Neural progenitor cell (in vitro differentiated cells): ENCODE results near the gene PPP2R2C.

Experiments
- EZH2 ChIP-seq: fragments of 200-600 bp; sonication (generic); IDR thresholded peaks from 2 replicates; pipeline ENCODE4 v1.6.1; 2017; ENCODE audit warnings: antibody characterized with exemption, mild to moderate bottlenecking, moderate library complexity
- EZH2phosphoT487 ChIP-seq: fragments of 200-600 bp; sonication (generic); IDR thresholded peaks from 2 replicates; pipeline ENCODE4 v1.6.1; 2017; ENCODE audit warnings: antibody characterized with exemption
- TF ChIP-seq, protein P1 (sequence below): fragments of 200-600 bp; sonication (generic); IDR thresholded peaks from 2 replicates; pipeline ENCODE4 v1.5.1; 2017; ENCODE audit warnings: antibody characterized with exemption, mild to moderate bottlenecking

DNA sequence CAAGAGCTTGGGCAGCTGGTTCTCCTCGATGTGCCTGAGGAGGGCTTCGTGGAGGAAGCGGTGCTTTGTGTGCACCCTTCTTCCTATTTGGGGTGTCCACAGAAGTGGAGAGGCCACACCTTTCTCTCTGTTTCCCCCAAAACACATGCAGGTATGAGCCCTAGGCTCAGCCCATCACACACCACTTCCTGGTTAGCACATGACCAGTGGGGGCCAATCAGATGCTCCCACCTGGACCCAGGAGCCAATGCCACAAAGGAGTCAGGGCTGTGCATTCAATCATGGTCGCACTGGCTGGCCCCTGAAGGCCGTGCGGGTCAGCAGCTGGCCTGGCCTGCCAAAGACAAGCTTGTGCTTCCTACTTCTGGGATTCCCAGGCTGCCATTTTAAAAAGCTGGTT lies 51.4 kb downstream of the PPP2R2C start:
- no peak for TF ChIP-seq EZH2
- TF ChIP-seq, protein P1, sequence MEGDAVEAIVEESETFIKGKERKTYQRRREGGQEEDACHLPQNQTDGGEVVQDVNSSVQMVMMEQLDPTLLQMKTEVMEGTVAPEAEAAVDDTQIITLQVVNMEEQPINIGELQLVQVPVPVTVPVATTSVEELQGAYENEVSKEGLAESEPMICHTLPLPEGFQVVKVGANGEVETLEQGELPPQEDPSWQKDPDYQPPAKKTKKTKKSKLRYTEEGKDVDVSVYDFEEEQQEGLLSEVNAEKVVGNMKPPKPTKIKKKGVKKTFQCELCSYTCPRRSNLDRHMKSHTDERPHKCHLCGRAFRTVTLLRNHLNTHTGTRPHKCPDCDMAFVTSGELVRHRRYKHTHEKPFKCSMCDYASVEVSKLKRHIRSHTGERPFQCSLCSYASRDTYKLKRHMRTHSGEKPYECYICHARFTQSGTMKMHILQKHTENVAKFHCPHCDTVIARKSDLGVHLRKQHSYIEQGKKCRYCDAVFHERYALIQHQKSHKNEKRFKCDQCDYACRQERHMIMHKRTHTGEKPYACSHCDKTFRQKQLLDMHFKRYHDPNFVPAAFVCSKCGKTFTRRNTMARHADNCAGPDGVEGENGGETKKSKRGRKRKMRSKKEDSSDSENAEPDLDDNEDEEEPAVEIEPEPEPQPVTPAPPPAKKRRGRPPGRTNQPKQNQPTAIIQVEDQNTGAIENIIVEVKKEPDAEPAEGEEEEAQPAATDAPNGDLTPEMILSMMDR = no peak
- no peak for TF ChIP-seq EZH2phosphoT487
